ENCODE results near the gene PCK2. TPM values are rescaled to one million over a fixed set of nuclear protein-coding genes. Genes with fewer than 3 reads are reported as not detected.
A peak's percentile ranks its signal among the peaks of the same experiment; 100 is the strongest.
"Not testable (repeated sequence)": the region's sequence is repeated elsewhere in the genome, so short reads cannot be mapped to it uniquely, and the experiment has no call there.

The PCK2 gene
- total and polyA plus RNA-seq, 9 donors: 2.4 to 66.8 (median 5.4) TPM

GRCh38 chr14:24100197-24100981 is 6.3 kb downstream of the PCK2 start:
- intact Hi-C loops (cut with DNase I): loop anchor here in 3 of 4 donors (5.0 to 10.0 kb wide), 2 partner anchors 38 to 46 kb away; partner anchors contain the start of gene CARMIL3 (in 2 of the 3)
- Histone ChIP-seq H3K4me3 (no peak overlapping the region), H3K27ac (no peak overlapping the region), H3K4me1 (ENCODE audit: insufficient read depth) (no peaks in the 10 kb centered on the region), H3K9me3 (no peaks in the 10 kb centered on the region), H3K27me3 (no peaks in the 10 kb centered on the region), H3K36me3 (no peaks in the 10 kb centered on the region)
- DNase-seq: no peak
- 78 to 87% (median 80%) methylated on average over 4 of the region's 4 CpGs for WGBS, 3 donors
- TF ChIP-seq EP300 (IDR thresholded peaks at IDR 0.05) (no peak), POLR2A (IDR thresholded peaks at IDR 0.05) (no peak)

GRCh38 chr14:24100982-24101494 is 6.9 kb downstream of the PCK2 start:
- no peaks in the 10 kb centered on the region for H3K27me3 ChIP-seq
- no peak overlapping the region for H3K4me3 ChIP-seq
- no peak overlapping the region for H3K27ac ChIP-seq
- no peaks in the 10 kb centered on the region for H3K36me3 ChIP-seq
- TF ChIP-seq POLR2A (IDR thresholded peaks at IDR 0.05) (no peak), EP300 (IDR thresholded peaks at IDR 0.05) (no peak), CTCF (IDR thresholded peaks at IDR 0.05) (no peak)
- no peaks in the 10 kb centered on the region for H3K9me3 ChIP-seq
- DNase-seq: no peak
- WGBS, 3 donors: 83 to 100% (median 93%) methylated on average over 3 of the region's 3 CpGs
- intact Hi-C loops (cut with DNase I): loop anchor here in 3 of 4 donors (5.0 to 10.0 kb wide), 2 partner anchors 39 to 46 kb away; partner anchors contain the start of gene CARMIL3 (in 2 of the 3)
- no peaks in the 10 kb centered on the region for H3K4me1 ChIP-seq (ENCODE audit: insufficient read depth)

GRCh38 chr14:24102357-24103048 is 8.4 kb downstream of the PCK2 start:
- Histone ChIP-seq H3K27me3 (no peaks in the 10 kb centered on the region), H3K27ac (no peak overlapping the region), H3K4me1 (ENCODE audit: insufficient read depth) (no peaks in the 10 kb centered on the region), H3K9me3 (no peaks in the 10 kb centered on the region), H3K4me3 (no peak overlapping the region), H3K36me3 (no peaks in the 10 kb centered on the region)
- intact Hi-C loops (cut with DNase I): loop anchor here in 3 of 4 donors (5.0 to 10.0 kb wide), 2 partner anchors 40 to 48 kb away; partner anchors contain the start of gene CARMIL3 (in 2 of the 3)
- TF ChIP-seq CTCF (IDR thresholded peaks at IDR 0.05): no peak
- 76 to 91% (median 83%) methylated on average over 7 of the region's 7 CpGs for WGBS, 3 donors
- peak in 1 of 5 donors; percentile 6 for DNase-seq

- WGBS, 3 donors: 87 to 91% (median 89%) methylated on average over 13 of the region's 13 CpGs
- no peaks in the 10 kb centered on the region for H3K9me3 ChIP-seq
- intact Hi-C loops (cut with DNase I): loop anchor here in 3 of 4 donors (5.0 to 10.0 kb wide), 2 partner anchors 41 to 49 kb away; partner anchors contain the start of gene CARMIL3 (in 2 of the 3)
- no peaks in the 10 kb centered on the region for H3K27me3 ChIP-seq
- no peak for TF ChIP-seq POLR2A (IDR thresholded peaks at IDR 0.05)
- H3K36me3 ChIP-seq: no peaks in the 10 kb centered on the region
- no peak overlapping the region for H3K4me3 ChIP-seq
- peak in 1 of 5 donors; percentile 20 for DNase-seq
- H3K4me1 ChIP-seq (ENCODE audit: insufficient read depth): no peaks in the 10 kb centered on the region
- no peak overlapping the region for H3K27ac ChIP-seq
These were observed 9.3 kb downstream of the PCK2 start for GRCh38 chr14:24103451-24103850.

GRCh38 chr14:24105609-24106239 is 11.6 kb downstream of the PCK2 start:
- whole genome bisulfite sequencing, 3 donors: 89 to 91% (median 90%) methylated on average over 8 of the region's 8 CpGs
- not testable (repeated sequence) for H3K27me3 ChIP-seq; H3K36me3 ChIP-seq; H3K27ac ChIP-seq; H3K9me3 ChIP-seq; H3K4me1 ChIP-seq (ENCODE audit: insufficient read depth); H3K4me3 ChIP-seq
- peak in 1 of 5 donors; percentile 7 for DNase-seq
- intact Hi-C loops (cut with DNase I): loop anchor here in 2 of 4 donors (10.0 kb wide), 1 partner anchor 51 kb away; the partner anchor contains the start of gene CARMIL3 (in 2 of the 2)
